HG03280 (cell line): ENCODE data around the gene CD44.

ENCODE experiments used
- ATAC-seq: cut with Tn5 transposase; IDR thresholded peaks from one replicate; pipeline ENCODE4 v1.9.1; 2021; ENCODE audit warnings: mild to moderate bottlenecking, moderate library complexity; ENCODE audit not compliant: unreplicated experiment

CD44 gene

DNA sequence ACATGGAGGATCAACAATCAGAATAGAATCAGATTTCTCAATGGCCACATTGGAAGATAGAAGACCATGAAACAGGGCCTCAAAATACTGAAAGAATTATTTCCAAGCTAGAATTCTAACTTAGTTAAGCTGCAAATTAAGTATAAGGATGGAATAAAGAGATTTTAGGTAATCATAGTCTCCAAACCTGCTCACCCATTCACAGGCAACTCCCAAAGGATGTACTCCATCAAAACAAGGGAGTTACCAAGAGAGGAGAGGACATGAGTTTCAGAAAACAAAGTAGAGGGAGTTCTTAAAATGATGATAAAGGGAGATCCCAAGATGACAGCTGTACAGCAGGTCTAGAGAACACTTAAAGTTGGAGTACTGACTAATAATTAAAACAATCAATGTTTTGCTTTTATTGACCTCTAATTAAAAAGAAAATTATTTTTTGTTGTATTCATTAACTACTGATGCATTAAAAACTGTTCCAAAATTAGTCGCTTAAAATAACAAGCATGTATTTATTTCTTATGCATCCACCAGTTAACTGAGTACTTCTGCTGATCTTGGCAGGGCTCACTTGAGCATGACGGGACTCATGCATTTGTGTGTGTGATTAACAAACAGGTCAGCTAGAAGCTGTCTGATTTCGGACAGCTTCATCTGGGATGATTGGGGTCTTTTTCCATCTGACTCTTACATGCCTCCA is 95.6 kb downstream of the CD44 start:
- no peak for ATAC-seq

DNA sequence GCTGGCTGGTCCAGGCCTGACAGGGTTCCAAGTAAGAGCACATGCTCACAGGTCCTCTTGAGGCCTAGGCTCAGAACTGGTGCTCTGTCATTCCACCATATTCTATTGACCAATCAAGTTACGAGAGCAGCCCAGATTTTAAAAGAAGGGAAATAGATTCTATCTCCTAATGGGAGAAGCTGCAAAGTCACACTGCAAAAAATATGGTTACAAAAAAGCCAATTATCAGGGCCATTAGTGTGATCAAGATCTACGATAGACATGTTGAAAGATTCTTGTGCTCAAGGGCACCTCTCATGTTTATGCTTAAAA is 96.1 kb downstream of the CD44 start:
- no peak for ATAC-seq

DNA sequence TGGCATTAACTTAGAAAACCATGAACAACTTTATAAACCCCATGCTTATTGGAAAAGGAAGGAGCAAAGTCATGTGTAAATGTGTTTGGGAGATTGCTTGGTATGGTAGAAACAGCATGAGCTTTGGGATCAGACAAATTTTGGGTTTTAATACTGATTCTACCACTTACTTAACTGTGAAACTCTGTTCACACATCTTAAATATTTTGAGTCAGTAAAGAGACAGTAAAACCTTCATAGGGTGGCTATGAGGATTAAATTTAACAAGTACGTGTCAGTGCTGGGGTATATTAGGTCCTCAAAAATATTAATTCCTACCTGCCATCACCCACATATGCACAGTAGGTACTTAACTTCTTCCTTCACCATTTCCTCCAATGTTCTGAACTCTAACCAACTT is 96.5 kb downstream of the CD44 start:
- no peak for ATAC-seq

DNA sequence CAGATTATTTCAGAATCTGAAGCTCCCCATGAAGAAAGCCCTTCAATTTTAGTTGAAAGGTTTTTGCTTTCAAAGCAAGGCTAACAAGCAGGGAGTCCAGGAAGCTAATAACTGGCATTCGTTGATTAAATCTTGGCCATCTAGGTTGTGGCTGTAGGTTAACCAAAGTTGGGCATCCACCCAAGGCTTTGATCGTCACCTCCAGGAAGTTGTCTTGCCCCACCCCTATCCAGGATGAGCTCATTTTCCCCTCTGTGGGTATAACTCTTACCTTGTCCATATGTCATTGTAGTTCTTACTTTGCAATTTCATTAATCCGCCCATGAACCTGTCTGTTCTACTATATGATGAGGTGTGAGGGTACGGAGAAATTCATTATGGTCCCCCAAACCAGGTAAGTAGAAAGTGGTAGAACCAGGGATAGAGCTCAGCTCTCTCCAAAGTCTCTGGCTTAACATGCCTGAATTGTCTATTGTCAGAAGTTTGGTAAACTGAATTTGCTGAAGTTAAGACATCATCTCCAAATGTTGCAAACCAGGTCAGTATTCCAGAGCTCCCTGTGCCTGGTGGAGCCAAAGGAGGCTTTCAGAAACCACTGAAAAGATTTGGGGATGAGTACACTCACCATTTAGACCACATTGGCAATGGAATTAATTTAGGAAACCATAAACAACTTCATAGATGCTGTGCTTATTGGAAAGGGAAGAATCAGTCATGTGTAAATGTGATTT is 97.1 kb downstream of the CD44 start:
- no peak for ATAC-seq

DNA sequence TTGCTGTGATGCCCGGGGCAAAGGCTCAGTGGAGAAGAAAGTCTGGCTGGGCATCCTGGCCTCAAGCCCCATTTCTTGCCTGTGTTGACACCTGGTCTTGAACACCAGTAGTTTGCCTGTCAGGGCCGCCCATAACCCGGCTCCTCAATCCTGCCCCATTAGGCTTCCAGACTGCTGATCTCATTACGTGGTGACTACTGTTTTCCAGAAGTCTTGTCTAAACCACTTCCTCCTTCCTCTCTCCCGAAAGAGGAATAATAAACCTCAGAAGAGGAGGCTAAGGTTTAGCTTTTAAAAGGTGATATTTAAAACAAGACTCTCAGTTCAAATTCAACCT is 97.7 kb downstream of the CD44 start:
- no peak for ATAC-seq

DNA sequence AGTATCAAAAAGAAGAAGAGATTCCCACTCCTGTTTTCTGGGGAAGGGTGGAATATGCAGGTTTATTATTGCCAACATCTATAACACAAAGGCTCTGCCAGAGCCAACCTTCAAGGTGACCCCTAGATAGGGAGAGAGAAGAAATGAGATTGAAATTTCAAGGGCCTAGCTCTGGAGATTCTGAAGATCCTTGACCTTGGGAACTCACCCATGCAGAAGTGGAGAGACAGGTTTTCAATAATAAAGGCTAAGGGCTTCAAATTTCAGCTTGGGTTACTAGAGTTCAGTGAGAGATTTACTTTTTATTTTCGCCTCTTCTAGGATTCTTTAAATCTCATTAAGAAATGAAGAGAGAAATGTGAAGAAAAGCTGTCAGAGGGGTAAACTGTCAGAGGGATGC is 98.4 kb downstream of the CD44 start:
- ATAC-seq: no peak

DNA sequence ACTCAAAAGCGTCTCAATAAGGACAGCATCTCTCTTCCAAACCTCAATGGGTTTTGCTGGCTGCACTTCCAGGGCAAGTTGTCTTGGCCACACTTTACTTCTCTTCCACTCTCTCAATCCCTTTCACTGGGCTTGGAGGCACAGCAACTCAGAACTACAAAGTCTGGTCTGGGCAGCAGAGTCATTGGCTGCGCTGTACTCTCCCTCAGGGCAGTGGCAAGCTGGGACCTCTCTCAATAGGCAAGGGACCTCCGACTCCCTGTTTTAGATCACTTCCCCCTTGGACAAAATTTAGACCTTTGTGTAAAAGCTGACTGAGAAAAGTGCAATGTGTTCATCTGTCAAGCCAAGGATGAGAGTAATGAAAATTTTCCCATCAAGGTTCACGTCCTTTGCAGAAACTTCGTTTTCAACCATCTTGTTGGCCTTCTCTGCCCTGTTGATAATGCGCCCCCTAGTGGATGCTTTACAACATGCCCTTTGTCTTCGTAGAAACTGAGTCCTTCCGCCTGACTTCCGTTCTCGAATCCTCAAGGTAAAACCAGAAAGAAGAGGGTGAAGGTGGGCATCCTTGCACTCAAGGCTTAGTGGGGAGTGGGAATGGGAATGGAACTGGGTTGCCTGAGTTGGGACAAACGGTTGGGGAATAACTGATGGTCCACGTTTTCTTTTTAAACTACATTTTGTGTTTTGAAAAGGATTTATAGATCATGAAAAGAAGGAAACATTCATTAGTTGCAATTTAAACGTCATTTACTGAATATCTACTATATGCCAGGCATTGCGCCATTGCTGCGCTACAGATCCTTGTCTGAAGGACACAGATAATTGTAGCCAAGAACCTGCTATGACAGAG is 99.1 kb downstream of the CD44 start:
- ATAC-seq: no peak

DNA sequence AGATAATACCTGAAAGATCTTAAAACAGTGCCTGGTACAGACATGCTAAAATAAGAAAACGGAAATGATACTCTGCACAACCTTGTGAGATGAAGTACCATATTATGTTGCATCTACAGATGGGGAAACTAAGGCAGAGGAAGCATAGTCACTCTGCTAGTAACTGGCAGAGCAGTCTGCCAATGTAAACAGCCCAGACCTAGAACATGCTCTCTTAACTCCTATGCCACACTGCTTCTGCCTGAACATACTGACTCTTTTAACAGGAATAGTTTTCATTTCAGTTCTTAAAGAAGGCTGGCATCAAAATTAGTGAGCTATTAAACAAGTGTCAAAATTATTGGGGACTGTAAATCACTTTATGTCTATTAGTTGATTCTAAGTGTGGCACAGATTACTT is 99.9 kb downstream of the CD44 start:
- ATAC-seq: no peak

DNA sequence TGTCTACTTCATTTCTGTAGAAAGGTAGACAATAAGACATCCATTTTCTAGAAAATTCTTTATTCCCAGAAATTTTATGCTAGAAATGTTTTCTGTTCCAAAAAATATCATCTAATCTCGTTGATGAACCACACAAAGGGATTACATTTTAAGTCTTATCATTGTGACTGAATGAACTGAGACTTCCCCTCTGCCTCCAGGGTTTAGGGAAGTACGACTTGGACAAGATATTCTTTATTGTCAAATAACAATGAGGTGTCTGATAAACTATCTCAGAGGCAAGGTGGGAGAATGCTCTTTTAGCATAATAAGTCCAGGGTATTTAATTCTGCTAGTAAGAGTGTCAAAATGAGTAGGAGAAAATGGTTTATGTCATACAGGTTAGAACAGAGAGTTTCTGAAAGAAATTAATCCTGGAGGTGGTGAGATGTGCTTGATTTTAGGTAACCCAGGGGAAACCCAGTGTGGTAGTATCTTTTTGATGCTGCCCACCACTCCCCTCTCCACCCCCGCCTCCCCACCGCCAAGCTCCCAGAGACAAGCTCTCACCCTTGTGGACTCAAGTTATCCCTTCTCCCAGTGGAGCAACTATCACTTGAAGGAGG is 100.6 kb downstream of the CD44 start:
- no peak for ATAC-seq

DNA sequence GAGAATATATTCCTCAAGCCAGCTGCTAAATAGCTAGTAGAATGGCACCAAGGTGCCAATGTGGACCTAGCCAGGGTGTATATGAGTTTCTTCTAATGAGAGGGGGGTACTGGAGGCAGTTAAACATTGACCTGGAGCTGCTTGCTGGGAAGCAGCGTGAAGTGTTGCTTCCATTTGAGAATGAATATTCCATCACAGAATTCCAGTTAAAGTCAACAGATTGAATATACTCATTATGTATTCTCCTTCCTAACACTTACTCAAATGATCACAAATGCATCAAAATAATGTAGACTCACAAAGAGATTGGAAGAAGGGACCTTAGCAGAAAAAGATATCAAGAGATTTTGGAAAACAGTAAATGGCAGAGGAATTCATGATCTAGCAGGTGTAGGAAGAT is 102.1 kb downstream of the CD44 start:
- no peak for ATAC-seq

DNA sequence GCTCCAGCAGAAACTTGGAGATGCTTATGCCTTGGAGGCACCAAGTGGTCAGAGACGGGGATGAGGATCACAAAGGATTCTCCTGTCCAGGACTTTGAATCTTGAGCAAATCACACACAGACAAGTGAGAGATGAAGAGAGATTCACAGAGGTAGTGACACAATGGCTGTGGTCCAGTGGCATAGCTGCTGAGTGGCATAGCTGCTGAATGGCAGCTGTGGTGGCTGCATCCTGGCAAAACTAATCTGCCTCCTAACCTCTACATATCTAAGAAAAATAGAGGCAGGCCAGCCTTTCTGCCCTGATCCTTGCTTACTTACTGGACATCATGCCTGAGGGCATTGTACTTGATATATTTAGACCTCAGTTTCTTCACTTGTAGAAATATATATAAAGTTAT is 102.6 kb downstream of the CD44 start:
- ATAC-seq: no peak

DNA sequence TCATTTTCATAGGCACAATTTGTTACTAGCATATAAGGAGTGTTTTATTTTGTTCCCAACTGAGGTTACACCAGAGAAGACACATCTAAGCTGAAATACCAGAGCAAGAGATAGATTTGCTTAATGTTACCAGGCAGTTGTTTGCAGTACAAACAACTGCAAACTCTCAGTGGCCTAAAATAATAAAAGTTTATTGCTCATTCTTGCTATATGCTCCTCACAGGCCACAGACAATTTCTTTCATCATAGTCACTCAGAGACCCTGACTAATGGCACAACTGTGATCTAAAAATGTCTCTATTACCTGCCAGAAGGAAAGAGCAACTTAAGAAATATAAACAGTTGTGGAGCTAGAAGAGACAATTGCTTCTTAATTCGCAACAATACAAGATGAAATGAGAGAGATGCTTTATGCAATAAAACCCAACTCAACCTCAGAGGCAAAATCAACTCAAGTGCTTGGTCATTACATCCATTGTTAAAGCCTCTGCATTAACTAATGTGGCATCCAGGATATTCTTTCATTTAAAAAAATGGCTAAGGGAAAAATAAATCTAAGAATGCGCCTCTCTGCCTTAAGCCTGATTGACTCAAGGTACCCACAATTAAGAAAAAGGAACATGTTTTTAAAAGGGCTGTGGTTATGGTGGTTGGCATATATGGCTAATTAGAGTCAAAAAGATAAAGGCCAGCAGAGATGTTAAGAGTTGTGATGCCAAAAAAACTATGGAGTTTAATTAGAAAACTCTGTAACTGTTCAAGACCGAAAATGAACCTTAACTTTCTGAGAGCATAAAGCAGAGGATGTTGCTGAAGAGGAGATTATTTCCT is 103.7 kb downstream of the CD44 start:
- no peak for ATAC-seq

DNA sequence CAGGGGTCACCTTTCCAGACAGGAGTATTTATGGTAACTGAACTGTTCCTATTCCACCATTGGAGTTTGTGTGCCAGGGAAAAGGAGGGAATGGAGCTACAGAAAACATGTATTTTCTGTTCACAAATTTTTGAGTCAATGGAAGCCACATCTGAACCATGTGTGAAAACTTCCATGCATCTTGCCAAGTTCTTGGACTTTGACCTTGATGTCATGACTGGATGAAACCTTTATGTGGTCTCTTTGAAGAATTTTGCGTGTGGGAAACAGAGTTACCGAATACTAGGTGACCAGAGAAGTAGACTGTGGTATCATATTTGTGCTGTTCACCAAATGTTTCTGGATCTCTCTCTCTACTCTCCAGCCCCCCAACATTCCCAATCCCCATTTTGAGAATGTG is 104.8 kb downstream of the CD44 start:
- no peak for ATAC-seq

DNA sequence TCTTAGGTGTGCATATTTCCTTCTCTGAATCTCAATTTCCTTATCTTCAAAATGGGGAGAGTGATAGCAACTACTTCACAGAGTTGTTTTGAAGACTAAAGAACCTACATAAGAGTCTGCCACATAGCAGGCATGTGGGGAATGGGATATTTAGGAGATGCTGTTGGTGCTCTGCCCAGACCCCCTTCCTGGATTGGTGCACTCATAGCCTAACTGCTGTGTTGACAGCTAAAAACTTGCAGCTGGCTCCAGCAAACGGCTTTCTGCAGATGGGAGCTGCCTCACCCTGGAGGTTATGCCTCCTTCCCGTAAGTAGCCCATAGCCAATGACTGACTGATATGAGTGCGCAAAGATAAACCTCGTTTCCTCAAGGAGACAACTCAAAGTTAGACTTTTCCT is 106.1 kb downstream of the CD44 start:
- no peak for ATAC-seq

DNA sequence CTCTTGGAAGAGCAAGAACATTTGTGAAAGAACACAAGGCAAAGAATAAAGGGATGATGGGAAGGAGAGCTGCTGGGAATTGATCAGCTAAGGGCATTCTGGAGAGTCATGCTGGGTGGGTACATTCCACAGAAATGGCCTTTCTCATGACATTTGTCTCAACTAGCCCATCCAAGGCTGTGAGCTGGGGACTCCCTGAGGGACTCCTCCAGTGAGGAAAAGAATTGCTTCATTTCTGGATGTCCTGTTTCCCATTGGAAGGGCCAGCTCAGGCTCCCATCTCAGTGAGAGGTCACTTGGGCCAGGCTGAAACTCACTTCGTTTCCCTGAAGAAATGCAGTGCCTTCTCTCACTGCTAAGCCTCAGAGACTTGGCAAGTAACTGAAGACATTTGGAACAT is 106.8 kb downstream of the CD44 start:
- no peak for ATAC-seq

DNA sequence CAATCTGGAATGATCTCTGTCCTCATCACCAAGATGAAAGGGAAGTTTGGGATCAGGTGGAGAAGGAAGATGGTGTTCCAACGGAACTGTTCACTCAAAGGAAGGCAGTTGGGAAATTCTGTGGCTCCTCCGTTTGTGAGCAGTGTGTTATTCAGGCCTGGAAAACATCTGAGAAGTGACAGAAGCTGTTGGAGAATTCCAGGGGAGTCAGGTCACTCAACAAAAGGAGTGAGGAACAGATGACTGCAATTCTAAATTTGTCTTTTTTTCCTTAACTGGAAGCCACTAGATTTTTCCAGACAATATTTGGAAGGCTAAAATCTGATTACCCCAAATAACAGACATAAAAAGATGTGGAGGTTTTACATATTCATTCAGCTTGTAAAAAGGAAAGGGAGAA is 107.8 kb downstream of the CD44 start:
- ATAC-seq: no peak

DNA sequence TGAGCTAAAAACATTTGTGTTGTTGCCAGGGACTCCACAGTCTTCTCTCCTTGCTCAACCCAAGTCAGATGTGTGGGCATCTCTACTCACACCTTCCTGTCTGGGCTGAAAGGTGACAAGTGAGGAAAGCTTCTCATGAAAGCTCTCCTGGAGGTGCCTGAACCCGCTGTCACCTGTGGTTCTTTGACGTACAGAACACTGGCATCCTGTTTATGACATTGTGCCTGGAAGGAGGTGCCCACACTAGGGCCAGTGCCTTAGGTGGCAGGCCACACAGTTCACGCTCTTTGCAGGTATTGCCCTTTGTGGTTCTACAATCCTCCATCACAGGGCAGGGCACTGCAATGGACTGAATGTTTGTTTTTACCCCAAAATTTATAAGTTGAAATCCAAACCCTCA is 108.5 kb downstream of the CD44 start:
- ATAC-seq: no peak

DNA sequence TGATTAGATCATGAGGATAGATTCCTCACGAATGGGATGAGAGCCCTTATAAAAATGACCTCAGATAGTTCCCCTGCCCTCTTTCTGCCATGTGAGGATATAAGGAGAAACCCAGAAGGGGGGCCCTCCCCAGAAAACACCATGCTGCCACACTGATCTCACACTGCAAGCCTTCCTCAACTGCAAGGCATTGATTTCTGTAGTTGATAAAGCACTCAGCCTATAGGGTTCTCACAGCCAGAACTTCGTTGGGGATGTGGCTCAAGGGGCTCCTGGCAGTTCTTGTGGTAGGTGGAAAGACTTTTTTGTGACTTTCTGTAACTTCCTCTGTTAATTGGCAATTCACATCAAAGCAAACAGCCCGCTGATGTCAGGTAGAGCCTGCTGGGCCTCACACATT is 108.9 kb downstream of the CD44 start:
- no peak for ATAC-seq

DNA sequence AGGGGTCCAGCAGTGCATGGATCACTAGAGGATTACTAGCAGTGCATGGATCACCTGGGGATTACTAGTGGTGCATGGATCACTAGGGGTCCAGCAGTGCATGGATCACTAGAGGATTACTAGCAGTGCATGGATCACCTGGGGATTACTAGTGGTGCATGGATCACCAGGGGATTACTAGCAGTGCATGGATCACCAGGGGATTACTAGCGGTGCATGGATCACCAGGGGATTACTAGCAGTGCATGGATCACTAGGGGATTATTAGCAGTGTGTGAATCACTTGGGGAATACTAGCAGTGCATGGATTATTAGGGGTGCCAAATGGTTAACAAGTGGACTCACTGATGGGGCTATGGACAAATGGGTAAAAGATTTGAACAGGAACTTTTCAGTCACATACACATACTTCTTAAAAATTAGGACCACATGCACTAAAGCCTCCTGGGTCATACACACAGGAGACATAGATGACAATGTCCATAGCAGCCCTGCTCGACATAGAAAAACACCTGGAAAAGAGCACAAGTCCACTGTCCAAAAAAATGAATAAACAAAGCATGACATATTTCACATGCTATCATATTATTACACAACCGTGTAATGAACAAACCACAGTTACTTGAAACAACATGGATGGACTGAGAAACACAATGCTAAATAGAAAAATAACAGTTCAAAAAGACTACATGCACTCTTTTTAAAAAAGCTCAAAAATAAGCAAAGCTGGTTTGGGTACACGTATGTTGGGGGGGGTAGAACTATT is 109.8 kb downstream of the CD44 start:
- ATAC-seq: no peak

DNA sequence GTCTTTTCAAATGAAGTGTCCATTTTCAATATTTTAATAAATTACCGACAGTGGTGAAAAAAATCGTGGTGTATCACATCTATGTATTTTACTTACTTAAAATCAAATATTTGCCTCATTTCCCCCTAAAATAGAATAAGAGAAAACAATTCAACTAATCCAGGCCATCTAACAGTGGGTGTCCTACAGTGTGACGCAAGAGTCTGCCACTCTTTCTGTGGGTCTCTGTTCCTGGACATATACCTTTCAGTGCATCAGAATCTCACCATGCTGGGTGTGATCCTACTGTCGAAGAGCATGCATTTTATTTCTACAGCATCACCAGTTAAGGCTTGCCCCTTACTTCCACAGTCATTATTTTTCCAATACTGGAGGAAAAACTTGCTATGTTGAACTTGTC is 111.2 kb downstream of the CD44 start:
- no peak for ATAC-seq
